Measurements from ENCODE around the gene AURKAIP1.

DNA sequence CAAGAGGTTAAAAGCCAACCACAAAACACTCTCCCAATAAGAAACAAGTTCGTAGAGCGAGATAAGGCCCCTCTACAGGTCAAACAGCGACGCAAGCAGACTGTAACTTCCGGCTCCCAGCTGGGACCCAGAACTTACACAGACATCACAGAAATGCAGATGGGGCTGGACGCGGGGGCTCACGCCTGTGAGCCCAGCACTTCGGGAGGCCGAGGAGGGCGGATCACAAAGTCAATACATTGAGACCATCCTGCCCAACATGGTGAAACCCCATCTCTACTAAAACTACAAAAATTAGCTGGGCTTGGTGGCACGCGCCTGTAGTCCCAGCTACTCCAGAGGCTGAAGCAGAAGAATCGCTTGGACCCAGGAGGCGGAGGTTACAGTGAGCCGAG is 13.1 kb upstream of the AURKAIP1 start:
- no peak for TF ChIP-seq POLR2A (IDR thresholded peaks at IDR 0.05)
- TF ChIP-seq, protein P1, sequence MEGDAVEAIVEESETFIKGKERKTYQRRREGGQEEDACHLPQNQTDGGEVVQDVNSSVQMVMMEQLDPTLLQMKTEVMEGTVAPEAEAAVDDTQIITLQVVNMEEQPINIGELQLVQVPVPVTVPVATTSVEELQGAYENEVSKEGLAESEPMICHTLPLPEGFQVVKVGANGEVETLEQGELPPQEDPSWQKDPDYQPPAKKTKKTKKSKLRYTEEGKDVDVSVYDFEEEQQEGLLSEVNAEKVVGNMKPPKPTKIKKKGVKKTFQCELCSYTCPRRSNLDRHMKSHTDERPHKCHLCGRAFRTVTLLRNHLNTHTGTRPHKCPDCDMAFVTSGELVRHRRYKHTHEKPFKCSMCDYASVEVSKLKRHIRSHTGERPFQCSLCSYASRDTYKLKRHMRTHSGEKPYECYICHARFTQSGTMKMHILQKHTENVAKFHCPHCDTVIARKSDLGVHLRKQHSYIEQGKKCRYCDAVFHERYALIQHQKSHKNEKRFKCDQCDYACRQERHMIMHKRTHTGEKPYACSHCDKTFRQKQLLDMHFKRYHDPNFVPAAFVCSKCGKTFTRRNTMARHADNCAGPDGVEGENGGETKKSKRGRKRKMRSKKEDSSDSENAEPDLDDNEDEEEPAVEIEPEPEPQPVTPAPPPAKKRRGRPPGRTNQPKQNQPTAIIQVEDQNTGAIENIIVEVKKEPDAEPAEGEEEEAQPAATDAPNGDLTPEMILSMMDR (IDR thresholded peaks at IDR 0.05): no peak

Measured in testis (tissue), 2 donors.